K562 (cell line): ENCODE results near the gene HOXB3. TPM values are rescaled to one million over a fixed set of nuclear protein-coding genes. Genes with fewer than 3 reads are reported as not detected.

Experiments used
- ATAC-seq: fragments of 200-7000 bp; cut with Tn5 transposase; 3 replicates; pipeline ENCODE4 v1.9.1; 2020; ENCODE audit warnings: moderate library complexity
- BruUV-seq: library from RNA; stranded (reverse); fragments of 400-500 nt; replicated peaks from 2 replicates; lab custom pipeline; 2021; lab: Mats Ljungman, UMichigan
- CTCF ChIA-PET: fragments of 300-600 bp; formaldehyde crosslinking; extraction: SDS; loops from one replicate; lab custom pipeline; 2021; ENCODE audit warnings: low intra/inter-chr PET ratio; lab: Yijun Ruan, JAX
- POLR2A ChIA-PET: fragments of 300-600, 350-650 bp; sonication (Branson Sonifier 250); formaldehyde crosslinking; extraction: SDS; loops from one replicate; lab custom pipeline; 2021; ENCODE audit warnings: antibody characterized with exemption, inconsistent platforms; lab: Yijun Ruan, JAX
- DNase-seq, 4 experiments: peaks; one replicate each; pipeline versions ENCODE4 v3.0.0 to v3.0.0-alpha.2; 2011 to 2018; ENCODE audit warnings: low spot score in 3 of 4, mixed read lengths in 3 of 4; ENCODE audit errors: extremely low read depth in 1 of 4
- FAIRE-seq: peaks from 2 replicates; lab custom pipeline; 2011; peaks lifted over from hg19 to GRCh38; lab: Jason Lieb, UNC
- H2AFZ ChIP-seq: 2 replicates; pipeline ENCODE4 v1.6.0; 2011; ENCODE audit warnings: low read depth, low read length, control low read depth, inconsistent platforms
- H3K27ac ChIP-seq: fragments of 200-600 bp; 3 replicates; pipeline ENCODE4 v1.8.0; 2011; ENCODE audit warnings: low read depth, mild to moderate bottlenecking, control low read depth, inconsistent platforms, low read length, moderate library complexity, mixed read lengths; ENCODE audit errors: extremely low read depth
- H3K27me3 ChIP-seq, 2 experiments: fragments of 300-600 bp in 1 of 2; 2 replicates in 1 of 2; 3 replicates in 1 of 2; pipeline versions ENCODE4 v1.6.0 to v1.8.0; 2011; ENCODE audit warnings: inconsistent platforms in 2 of 2, low read length in 2 of 2, mild to moderate bottlenecking in 1 of 2, mixed read lengths in 1 of 2, moderate library complexity in 1 of 2; ENCODE audit not compliant: control insufficient read depth in 2 of 2, insufficient read depth in 2 of 2
- H3K36me3 ChIP-seq: fragments of 300-600 bp; 3 replicates; pipeline ENCODE4 v1.8.0; 2011; ENCODE audit warnings: mild to moderate bottlenecking, low read length, inconsistent platforms; ENCODE audit not compliant: control insufficient read depth, insufficient read depth
- H3K4me1 ChIP-seq, 2 experiments: fragments of 200-600 bp in 1 of 2; replicated peaks in 1 of 2; 2 replicates in 1 of 2; 3 replicates in 1 of 2; pipeline versions ENCODE4 v1.5.1 to v1.8.0; 2011; ENCODE audit warnings: inconsistent platforms in 2 of 2, low read length in 2 of 2, mild to moderate bottlenecking in 1 of 2, mixed read lengths in 1 of 2, moderate library complexity in 1 of 2; ENCODE audit not compliant: control insufficient read depth in 2 of 2, insufficient read depth in 2 of 2
- H3K4me2 ChIP-seq: 2 replicates; pipeline ENCODE4 v1.6.1; 2011; ENCODE audit warnings: low read length, control low read depth, inconsistent platforms, mixed read lengths; ENCODE audit not compliant: insufficient read depth
- H3K4me3 ChIP-seq: fragments of 200-600 bp; sonication (generic), shearing (Covaris generic); 2 replicates; pipeline ENCODE4 v1.5.1; 2016; ENCODE audit warnings: control low read depth, inconsistent platforms
- H3K79me2 ChIP-seq: fragments of 200-600 bp; 3 replicates; pipeline ENCODE4 v1.8.0; 2011; ENCODE audit warnings: low read length, inconsistent platforms; ENCODE audit not compliant: control insufficient read depth, insufficient read depth
- H3K9ac ChIP-seq, 2 experiments: 2 replicates each; pipeline versions ENCODE4 v1.6.0 to v1.6.1; 2011; ENCODE audit warnings: low read depth in 2 of 2, low read length in 2 of 2, control low read depth in 1 of 2, inconsistent platforms in 1 of 2, mild to moderate bottlenecking in 1 of 2, mixed read lengths in 1 of 2; ENCODE audit not compliant: insufficient read depth in 1 of 2
- H3K9me1 ChIP-seq: one replicate; pipeline ENCODE4 v1.6.0; 2011; ENCODE audit warnings: inconsistent platforms, mild to moderate bottlenecking, low read length, moderate library complexity; ENCODE audit not compliant: control insufficient read depth, insufficient read depth
- H3K9me3 ChIP-seq: replicated peaks from 2 replicates; pipeline ENCODE4 v1.5.1; 2011; ENCODE audit warnings: low read depth, low read length, inconsistent platforms; ENCODE audit not compliant: control insufficient read depth, insufficient read depth
- H4K20me1 ChIP-seq: replicated peaks from 2 replicates; pipeline ENCODE4 v1.6.1; 2011; ENCODE audit warnings: low read length, inconsistent platforms, mixed read lengths; ENCODE audit not compliant: control insufficient read depth, insufficient read depth
- GABPB2 ChIP-seq: fragments of 250-450 bp; sonication (Bioruptor Pico); conservative IDR thresholded peaks from 2 replicates; pipeline ENCODE4 v1.5.1; 2021; ENCODE audit warnings: mild to moderate bottlenecking
- JUN ChIP-seq, 2 experiments: sonication (generic) in 1 of 2; formaldehyde crosslinking in 1 of 2; IDR thresholded peaks; 2 replicates each; pipeline versions ENCODE4 v1.6.1 to v1.8.0; 2012 to 2022; ENCODE audit warnings: borderline replicate concordance in 2 of 2, mild to moderate bottlenecking in 2 of 2, improper control_type of control experiment in 1 of 2, low read depth in 1 of 2, low read length in 1 of 2, missing genetic modification reagents in 1 of 2
- KDM1A ChIP-seq, 2 experiments: fragments of 450-650 bp; IDR thresholded peaks; 2 replicates each; pipeline ENCODE4 v1.6.1; 2016; ENCODE audit warnings: mild to moderate bottlenecking in 2 of 2
- KDM4B ChIP-seq, 2 experiments: fragments of 450-650 bp in 1 of 2; sonication (generic) in 1 of 2; IDR thresholded peaks; 2 replicates each; pipeline ENCODE4 v1.6.1; 2016 to 2017; ENCODE audit warnings: borderline replicate concordance in 2 of 2, antibody characterized with exemption in 1 of 2, low read depth in 1 of 2, mild to moderate bottlenecking in 1 of 2
- MCM2 ChIP-seq: fragments of 450-650 bp; IDR thresholded peaks from 2 replicates; pipeline ENCODE4 v1.6.1; 2017; ENCODE audit warnings: low read depth, mild to moderate bottlenecking
- PCBP1 ChIP-seq: fragments of 200-400 bp; formaldehyde crosslinking; IDR thresholded peaks from 2 replicates; pipeline ENCODE4 v1.6.1; 2018; ENCODE audit warnings: mild to moderate bottlenecking, low read depth, low read length; ENCODE audit not compliant: poor library complexity, severe bottlenecking
- PCBP2 ChIP-seq: fragments of 200-400 bp; formaldehyde crosslinking; IDR thresholded peaks from 2 replicates; pipeline ENCODE4 v1.6.1; 2018; ENCODE audit warnings: low read length, low read depth, mild to moderate bottlenecking, moderate library complexity; ENCODE audit not compliant: poor library complexity, severe bottlenecking
- TEAD4 ChIP-seq, 2 experiments: sonication (generic) in 1 of 2; formaldehyde crosslinking in 1 of 2; IDR thresholded peaks; 2 replicates each; pipeline versions ENCODE4 v1.6.1 to v1.8.0; 2012 to 2022; ENCODE audit warnings: borderline replicate concordance in 1 of 2, inconsistent platforms in 1 of 2, low read length in 1 of 2, mild to moderate bottlenecking in 1 of 2, missing genetic modification reagents in 1 of 2
- ZNF175 ChIP-seq: fragments of 200-800 bp; sonication (Bioruptor generic); IDR thresholded peaks from 2 replicates; pipeline ENCODE4 v1.6.1; 2016; ENCODE audit warnings: low read depth, mild to moderate bottlenecking, missing genetic modification characterization, missing compliant biosample characterization
- ZNF707 ChIP-seq: fragments of 250-450 bp; sonication (Bioruptor Pico); conservative IDR thresholded peaks from 2 replicates; pipeline ENCODE4 v1.8.0; 2022; ENCODE audit warnings: inconsistent platforms, mild to moderate bottlenecking, moderate library complexity
- ZNF780A ChIP-seq: fragments of 250-450 bp; sonication (Bioruptor Pico); IDR thresholded peaks from 2 replicates; pipeline ENCODE4 v1.5.0; 2021; ENCODE audit warnings: mild to moderate bottlenecking
- WGBS: fragments of 100-300 bp; shearing (Covaris generic); methylation state at CpG from one replicate; pipeline ENCODE4 v1.1.6; 2016; ENCODE audit warnings: low coverage, mixed read lengths; ENCODE audit not compliant: insufficient coverage; ENCODE audit errors: missing lambda C conversion rate; 5-methylcytosine and 5-hydroxymethylcytosine counted together
- in situ Hi-C: fragments of 300-500 bp; cut with MboI; formaldehyde crosslinking; loops from 4 replicates; pipeline ENCODE4 v1.15.0; 2018; ENCODE audit warnings: inconsistent platforms, mixed read lengths
- intact Hi-C: fragments of 100-400 bp; cut with micrococcal nuclease; formaldehyde crosslinking; loops from 2 replicates; pipeline ENCODE4 v1.14.2; 2022
- polyA plus RNA-seq, 8 experiments: library from polyadenylated mRNA; depleted of rRNA in 4 of 8; stranded (reverse) in 5 of 8; unstranded in 3 of 8; fragments of >200 nt; fragmentation: Nextera tagmentation in 2 of 8; fragmentation: Illumina TruSeq in 1 of 8; extraction: Ambion mirVana in 2 of 8; extraction: Trizol in 1 of 8; gene quantifications; 2 replicates each; pipeline versions ENCODE4 v1.2.1 to v1.2.3, GENCODE V29; 2011 to 2014; ENCODE audit warnings: inconsistent platforms in 1 of 8, missing spikeins in 1 of 8
- total RNA-seq, 7 experiments: library from RNA; depleted of rRNA in 6 of 7; stranded (reverse); fragments of >200 nt in 6 of 7; fragmentation: Illumina TruSeq in 2 of 7; extraction: Trizol in 2 of 7; gene quantifications; 2 replicates each; pipeline versions ENCODE4 v1.2.1 to v1.2.3, GENCODE V29; 2011 to 2021; ENCODE audit warnings: low replicate concordance in 1 of 7
- TF ChIP-seq, protein P1 (sequence below): sonication (generic); formaldehyde crosslinking; IDR thresholded peaks from 2 replicates; pipeline ENCODE4 v1.8.0; 2022; ENCODE audit warnings: mild to moderate bottlenecking, missing genetic modification reagents
- TF ChIP-seq, protein P2 (sequence below): fragments of 250-450 bp; sonication (Bioruptor Pico); IDR thresholded peaks from 2 replicates; pipeline ENCODE4 v1.8.0; 2022; ENCODE audit warnings: moderate library complexity, mild to moderate bottlenecking, inconsistent platforms
- TF ChIP-seq, protein P3 (sequence below): fragments of 450-650 bp; IDR thresholded peaks from 2 replicates; pipeline ENCODE4 v1.7.1; 2018; ENCODE audit warnings: mild to moderate bottlenecking, low read depth; ENCODE audit not compliant: partially characterized antibody
- TF ChIP-seq, protein P4 (sequence below): fragments of 450-650 bp; IDR thresholded peaks from 2 replicates; pipeline ENCODE4 v1.6.1; 2014; ENCODE audit warnings: low read depth, mild to moderate bottlenecking, moderate library complexity, borderline replicate concordance

HOXB3 gene
- total and polyA plus RNA-seq, 9 of the 15 experiments (the other 6 are each of a cell fraction or from before 2014, with no cell fraction given): 2.4 to 41.3 (median 20.2) TPM

DNA sequence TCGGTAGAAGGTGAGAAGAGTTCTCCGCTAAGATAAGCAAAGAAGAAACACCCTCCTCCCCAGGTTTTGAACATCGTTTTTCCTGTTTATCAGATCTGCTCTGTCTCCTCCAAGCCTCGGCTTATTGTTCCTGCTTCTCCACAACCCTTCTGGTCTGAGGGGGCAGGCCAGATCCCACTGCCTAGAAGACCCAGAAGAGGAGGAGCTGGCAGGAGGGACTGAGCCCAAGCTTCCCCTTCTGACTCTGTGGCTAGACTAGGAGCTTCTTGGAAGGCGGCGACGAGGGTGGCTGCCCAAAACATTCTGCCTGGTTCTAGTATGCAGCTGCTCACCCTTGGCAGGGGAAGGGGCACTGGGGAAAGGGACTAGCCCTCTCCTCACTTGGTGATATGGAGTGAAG, 8.7 kb upstream of the HOXB3 start:
- CTCF ChIA-PET: no interaction called here
- 47% methylated on average over 7 of the region's 7 CpGs for WGBS
- no peaks in the 10 kb centered on the region for H3K27me3 ChIP-seq

More for the DNA sequence above, 8.7 kb upstream of the HOXB3 start:
- no peak overlapping the region for H3K27ac ChIP-seq
- no peaks in the 10 kb centered on the region for H3K9me1 ChIP-seq
- no peaks in the 10 kb centered on the region for H3K9me3 ChIP-seq
- H3K79me2 ChIP-seq: peaks cover 52% of the 10 kb centered on the region
- in situ Hi-C loops (no loop called here), intact Hi-C loops (no loop called here)
- no peaks in the 10 kb centered on the region; the same call in 1 of the 2 replicates for H4K20me1 ChIP-seq
- DNase-seq: no peak
- no peak overlapping the region for H3K4me2 ChIP-seq
- H3K4me3 ChIP-seq: no peak overlapping the region
- FAIRE-seq: peak; percentile 11
- no peak for TF ChIP-seq MCM2
- TF ChIP-seq, protein P1, sequence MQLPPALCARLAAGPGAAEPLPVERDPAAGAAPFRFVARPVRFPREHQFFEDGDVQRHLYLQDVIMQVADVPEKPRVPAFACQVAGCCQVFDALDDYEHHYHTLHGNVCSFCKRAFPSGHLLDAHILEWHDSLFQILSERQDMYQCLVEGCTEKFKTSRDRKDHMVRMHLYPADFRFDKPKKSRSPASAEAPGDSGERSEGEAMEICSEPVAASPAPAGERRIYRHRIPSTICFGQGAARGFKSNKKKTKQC (CRISPR knock-in tag): no peak
- no peak for TF ChIP-seq PCBP2
- TF ChIP-seq ZNF780A: no peak
- TF ChIP-seq ZNF175 (CRISPR knock-in tag): no peak
- TF ChIP-seq KDM4B (IDR thresholded peaks at IDR 0.05; ENCODE audit: borderline replicate concordance in 2 of 2, low read depth in 1 of 2): no peak
- TF ChIP-seq GABPB2 (CRISPR knock-in tag): no peak
- no peak for TF ChIP-seq PCBP1
- TF ChIP-seq ZNF707: no peak
- TF ChIP-seq, protein P2, sequence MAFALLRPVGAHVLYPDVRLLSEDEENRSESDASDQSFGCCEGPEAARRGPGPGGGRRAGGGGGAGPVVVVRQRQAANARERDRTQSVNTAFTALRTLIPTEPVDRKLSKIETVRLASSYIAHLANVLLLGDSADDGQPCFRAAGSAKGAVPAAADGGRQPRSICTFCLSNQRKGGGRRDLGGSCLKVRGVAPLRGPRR (CRISPR knock-in tag): no peak
- TF ChIP-seq, protein P3, sequence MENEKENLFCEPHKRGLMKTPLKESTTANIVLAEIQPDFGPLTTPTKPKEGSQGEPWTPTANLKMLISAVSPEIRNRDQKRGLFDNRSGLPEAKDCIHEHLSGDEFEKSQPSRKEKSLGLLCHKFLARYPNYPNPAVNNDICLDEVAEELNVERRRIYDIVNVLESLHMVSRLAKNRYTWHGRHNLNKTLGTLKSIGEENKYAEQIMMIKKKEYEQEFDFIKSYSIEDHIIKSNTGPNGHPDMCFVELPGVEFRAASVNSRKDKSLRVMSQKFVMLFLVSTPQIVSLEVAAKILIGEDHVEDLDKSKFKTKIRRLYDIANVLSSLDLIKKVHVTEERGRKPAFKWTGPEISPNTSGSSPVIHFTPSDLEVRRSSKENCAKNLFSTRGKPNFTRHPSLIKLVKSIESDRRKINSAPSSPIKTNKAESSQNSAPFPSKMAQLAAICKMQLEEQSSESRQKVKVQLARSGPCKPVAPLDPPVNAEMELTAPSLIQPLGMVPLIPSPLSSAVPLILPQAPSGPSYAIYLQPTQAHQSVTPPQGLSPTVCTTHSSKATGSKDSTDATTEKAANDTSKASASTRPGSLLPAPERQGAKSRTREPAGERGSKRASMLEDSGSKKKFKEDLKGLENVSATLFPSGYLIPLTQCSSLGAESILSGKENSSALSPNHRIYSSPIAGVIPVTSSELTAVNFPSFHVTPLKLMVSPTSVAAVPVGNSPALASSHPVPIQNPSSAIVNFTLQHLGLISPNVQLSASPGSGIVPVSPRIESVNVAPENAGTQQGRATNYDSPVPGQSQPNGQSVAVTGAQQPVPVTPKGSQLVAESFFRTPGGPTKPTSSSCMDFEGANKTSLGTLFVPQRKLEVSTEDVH: no peak
- TF ChIP-seq, protein P4, sequence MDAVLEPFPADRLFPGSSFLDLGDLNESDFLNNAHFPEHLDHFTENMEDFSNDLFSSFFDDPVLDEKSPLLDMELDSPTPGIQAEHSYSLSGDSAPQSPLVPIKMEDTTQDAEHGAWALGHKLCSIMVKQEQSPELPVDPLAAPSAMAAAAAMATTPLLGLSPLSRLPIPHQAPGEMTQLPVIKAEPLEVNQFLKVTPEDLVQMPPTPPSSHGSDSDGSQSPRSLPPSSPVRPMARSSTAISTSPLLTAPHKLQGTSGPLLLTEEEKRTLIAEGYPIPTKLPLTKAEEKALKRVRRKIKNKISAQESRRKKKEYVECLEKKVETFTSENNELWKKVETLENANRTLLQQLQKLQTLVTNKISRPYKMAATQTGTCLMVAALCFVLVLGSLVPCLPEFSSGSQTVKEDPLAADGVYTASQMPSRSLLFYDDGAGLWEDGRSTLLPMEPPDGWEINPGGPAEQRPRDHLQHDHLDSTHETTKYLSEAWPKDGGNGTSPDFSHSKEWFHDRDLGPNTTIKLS: no peak
- TF ChIP-seq TEAD4 (IDR thresholded peaks at IDR 0.05; ENCODE audit: low read length): no peak
- no peak for TF ChIP-seq TEAD4 (CRISPR knock-in tag; IDR thresholded peaks at IDR 0.05; ENCODE audit: borderline replicate concordance)
- TF ChIP-seq KDM1A (IDR thresholded peaks at IDR 0.05): no peak
- no peak for TF ChIP-seq JUN (IDR thresholded peaks at IDR 0.05; ENCODE audit: borderline replicate concordance, low read depth, low read length)
- no peak for TF ChIP-seq JUN (CRISPR knock-in tag; IDR thresholded peaks at IDR 0.05; ENCODE audit: borderline replicate concordance)
- no peak for ATAC-seq
- BruUV-seq: no TSS peak
- peaks cover 29 to 63% of the 10 kb centered on the region in 2 experiments; a peak in 4 of 5 replicates for H3K4me1 ChIP-seq
- no peak overlapping the region; a peak in 1 of 4 replicates for H3K9ac ChIP-seq
- H2AFZ ChIP-seq: no peak overlapping the region
- no peaks in the 10 kb centered on the region; the same call in 2 of the 3 replicates for H3K36me3 ChIP-seq
- POLR2A ChIA-PET: interaction anchor here (1.1 to 2.3 kb wide), 2 partner anchors 9 to 10 kb away, joined by 5 to 10 read pairs; no protein-coding TSS in a partner anchor
